Measurements from ENCODE around the gene PON1.

PON1 gene

GRCh38 chr7:95324431-95324830, at the start of gene PON1:
Gene PON1, minus strand, starts transcription at chr7:95324532. Its CDS starts 57 bp downstream, at chr7:95324475.
- FAIRE-seq, result no peak

- no peak for FAIRE-seq
Measured at GRCh38 chr7:95373323-95373722, 49.0 kb upstream of the PON1 start.

- FAIRE-seq, result no peak
Measured at GRCh38 chr7:95368235-95368634, 43.9 kb upstream of the PON1 start.

- FAIRE-seq, result no peak
Measured at GRCh38 chr7:95367606-95368005, 43.3 kb upstream of the PON1 start.

- FAIRE-seq, result no peak
Measured at GRCh38 chr7:95365151-95365550, 40.8 kb upstream of the PON1 start.

GRCh38 chr7:95357623-95358022, 33.3 kb upstream of the PON1 start:
- FAIRE-seq, result no peak

- no peak for FAIRE-seq
Measured at GRCh38 chr7:95342642-95343307, 18.4 kb upstream of the PON1 start.

- no peak for FAIRE-seq
Measured at GRCh38 chr7:95342029-95342428, 17.7 kb upstream of the PON1 start.

GRCh38 chr7:95340491-95340890, 16.2 kb upstream of the PON1 start:
- FAIRE-seq, result no peak

GRCh38 chr7:95338832-95339231, 14.5 kb upstream of the PON1 start:
- FAIRE-seq, result no peak

GRCh38 chr7:95335093-95335492, 10.8 kb upstream of the PON1 start:
- no peak for FAIRE-seq

GRCh38 chr7:95334447-95334846, 10.1 kb upstream of the PON1 start:
- no peak for FAIRE-seq

- FAIRE-seq, result no peak
Measured at GRCh38 chr7:95330961-95331337, 6.6 kb upstream of the PON1 start.

- no peak for FAIRE-seq
Measured at GRCh38 chr7:95330204-95330960, 6.0 kb upstream of the PON1 start.

GRCh38 chr7:95327356-95327755, 3.0 kb upstream of the PON1 start:
- FAIRE-seq, result no peak

- FAIRE-seq, result no peak
Measured at GRCh38 chr7:95323410-95324129, 762 bp downstream of the PON1 start.

- no peak for FAIRE-seq
Measured at GRCh38 chr7:95322854-95323253, 1.5 kb downstream of the PON1 start.

- no peak for FAIRE-seq
Measured at GRCh38 chr7:95322396-95322795, 1.9 kb downstream of the PON1 start.

- FAIRE-seq, result no peak
Measured at GRCh38 chr7:95321720-95322119, 2.6 kb downstream of the PON1 start.

GRCh38 chr7:95320651-95321050, 3.7 kb downstream of the PON1 start:
- no peak for FAIRE-seq

GRCh38 chr7:95319570-95319969, 4.8 kb downstream of the PON1 start:
- no peak for FAIRE-seq

- no peak for FAIRE-seq
Measured at GRCh38 chr7:95318501-95319100, 5.7 kb downstream of the PON1 start.

GRCh38 chr7:95317966-95318365, 6.4 kb downstream of the PON1 start:
- no peak for FAIRE-seq

- no peak for FAIRE-seq
Measured at GRCh38 chr7:95317546-95317945, 6.8 kb downstream of the PON1 start.
